SK-MEL-5 (cell line): ENCODE data around the gene IFNA21. TPM values are rescaled to one million over a fixed set of nuclear protein-coding genes. Genes with fewer than 3 reads are reported as not detected.
"Not testable (repeated sequence)": the region's sequence is repeated elsewhere in the genome, so short reads cannot be mapped to it uniquely, and the experiment has no call there.

Experiments
- DNase-seq: peaks from one replicate; pipeline ENCODE4 v3.0.0-alpha.2; 2016; ENCODE audit warnings: low read depth, low spot score
- in situ Hi-C: cut with HindIII; loops from 2 replicates; pipeline ENCODE4 v1.10.0; 2016; ENCODE audit warnings: low sequenced_read_pairs, high pct_unique_total_duplicates, low pct_unique_long_range_greater_than_20kb
- polyA plus RNA-seq, 2 experiments: library from polyadenylated mRNA; depleted of rRNA; stranded (reverse); fragments of >200 nt; gene quantifications; 2 replicates each; pipeline ENCODE4 v1.2.3, GENCODE V29; 2015
- total RNA-seq: library from RNA; depleted of rRNA; stranded (reverse); fragments of >200 nt; shearing (Covaris generic); gene quantifications from 2 replicates; pipeline ENCODE4 v1.2.3, GENCODE V29; 2014; rRNA removed

Gene IFNA21
- total RNA-seq, result not detected in 2 replicates
- not detected in 2 replicates for polyA plus RNA-seq (2015; cell fraction: cytosol; rRNA removed)
- not detected in 2 replicates for polyA plus RNA-seq (2015; cell fraction: nucleus; rRNA removed)

- in situ Hi-C loops, result not testable (repeated sequence)
Measured at GRCh38 chr9:21166560-21166959, at the start of gene IFNA21. Gene IFNA21 (minus strand): TSS chr9:21166660. CDS start chr9:21166612, 48 bp downstream.

GRCh38 chr9:21213411-21214326 is 47.2 kb upstream of the IFNA21 start:
- DNase-seq, result peak; percentile 29
- in situ Hi-C loops, result not testable (repeated sequence)

More at GRCh38 chr9:21166560-21166959, at the start of gene IFNA21:
- not testable (repeated sequence) for DNase-seq

GRCh38 chr9:21212160-21212559 is 45.7 kb upstream of the IFNA21 start:
- in situ Hi-C loops, result not testable (repeated sequence)

GRCh38 chr9:21210782-21211181 is 44.3 kb upstream of the IFNA21 start:
- DNase-seq, in situ Hi-C loops: not testable (repeated sequence)

More at GRCh38 chr9:21212160-21212559, 45.7 kb upstream of the IFNA21 start:
- not testable (repeated sequence) for DNase-seq

GRCh38 chr9:21210311-21210710 is 43.9 kb upstream of the IFNA21 start:
- DNase-seq, result no peak
- in situ Hi-C loops, result no loop called here

- DNase-seq, in situ Hi-C loops: not testable (repeated sequence)
Measured at GRCh38 chr9:21207043-21207442, 40.6 kb upstream of the IFNA21 start, which contains the start of gene IFNA10. Gene IFNA10 (minus strand): TSS chr9:21207143. CDS start chr9:21207097, 46 bp downstream.

- DNase-seq, result no peak
- in situ Hi-C loops, result no loop called here
Measured at GRCh38 chr9:21205204-21205603, 38.7 kb upstream of the IFNA21 start.

GRCh38 chr9:21202105-21202504 is 35.6 kb upstream of the IFNA21 start, which contains the start of gene IFNA7:
Gene IFNA7 (minus strand): TSS chr9:21202205. CDS start chr9:21202165, 40 bp downstream.
- DNase-seq, in situ Hi-C loops: not testable (repeated sequence)

GRCh38 chr9:21194867-21195776 is 28.7 kb upstream of the IFNA21 start:
- in situ Hi-C loops, result not testable (repeated sequence)
- DNase-seq, result peak; percentile 43

- DNase-seq, in situ Hi-C loops: not testable (repeated sequence)
Measured at GRCh38 chr9:21187487-21187886, 21.0 kb upstream of the IFNA21 start, which contains the start of gene IFNA4. Gene IFNA4 (minus strand): TSS chr9:21187587. CDS start chr9:21187531, 56 bp downstream.

GRCh38 chr9:21182810-21183736 is 16.6 kb upstream of the IFNA21 start:
- DNase-seq, result peak; percentile 54
- in situ Hi-C loops, result not testable (repeated sequence)

- no peak for DNase-seq
- in situ Hi-C loops, result no loop called here
Measured at GRCh38 chr9:21174671-21175070, 8.2 kb upstream of the IFNA21 start.

- in situ Hi-C loops, result no loop called here
- DNase-seq, result no peak
Measured at GRCh38 chr9:21172156-21172555, 5.7 kb upstream of the IFNA21 start.

GRCh38 chr9:21171351-21171750 is 4.9 kb upstream of the IFNA21 start:
- DNase-seq, result no peak
- in situ Hi-C loops, result no loop called here

- in situ Hi-C loops, result no loop called here
Measured at GRCh38 chr9:21165516-21165915, 944 bp downstream of the IFNA21 start.

GRCh38 chr9:21160178-21160577 is 6.3 kb downstream of the IFNA21 start:
- in situ Hi-C loops, result no loop called here
- no peak for DNase-seq

More at GRCh38 chr9:21165516-21165915, 944 bp downstream of the IFNA21 start:
- DNase-seq, result no peak
